Measurements from ENCODE around the gene SOX9. TPM values are rescaled to one million over a fixed set of nuclear protein-coding genes. Genes with fewer than 3 reads are reported as not detected.

Gene SOX9
- total RNA-seq, 4 donors from 2014 or later = 35.2 to 55.7 (median 42.3) TPM

GRCh38 chr17:72144101-72144500 lies 23.3 kb downstream of the SOX9 start:
- H3K27me3 ChIP-seq = no peaks in the 10 kb centered on the region
- in situ Hi-C loops (cut with MboI; ENCODE audit: low pct_ligation_motif_present in 1 of 4, low pct_unique_long_range_greater_than_20kb in 1 of 4, low sequenced_read_pairs in 3 of 4) = loop anchor here in 3 of 4 donors (25.0 kb wide), 2 partner anchors 268 to 393 kb away; no protein-coding TSS in a partner anchor
- TF ChIP-seq CTCF (IDR thresholded peaks at IDR 0.05) (no peak), POLR2A (IDR thresholded peaks at IDR 0.05) (no peak), EP300 (IDR thresholded peaks at IDR 0.05; ENCODE audit: low read depth) (no peak), POLR2AphosphoS5 (IDR thresholded peaks at IDR 0.05) (no peak)
- no peak for DNase-seq
- H3K4me1 ChIP-seq = peaks cover 0 to 11% (median 4%) of the 10 kb centered on the region in 4 donors
- WGBS, 2 donors (ENCODE audit: low coverage in 1 of 2) = 58 to 83% methylated on average over 1 to 2 of the region's 2 CpGs
- H3K27ac ChIP-seq = peak overlapping the region in 1 of 4 donors; percentile 62
- no peaks in the 10 kb centered on the region for H3K9me3 ChIP-seq
- intact Hi-C loops (cut with DNase I; ENCODE audit: low total_unique reads) = no loop called here
- H3K4me3 ChIP-seq = no peak overlapping the region
- H3K36me3 ChIP-seq = no peaks in the 10 kb centered on the region

GRCh38 chr17:72145562-72145961 lies 24.7 kb downstream of the SOX9 start:
- no peaks in the 10 kb centered on the region for H3K9me3 ChIP-seq
- H3K36me3 ChIP-seq = no peaks in the 10 kb centered on the region
- WGBS, 2 donors (ENCODE audit: low coverage in 1 of 2) = 87 to 94% methylated on average over 3 of the region's 3 CpGs
- intact Hi-C loops (cut with DNase I; ENCODE audit: low total_unique reads) (no loop called here), in situ Hi-C loops (cut with MboI; ENCODE audit: low pct_ligation_motif_present in 1 of 4, low pct_unique_long_range_greater_than_20kb in 1 of 4, low sequenced_read_pairs in 3 of 4) (loop anchor here in 3 of 4 donors (25.0 kb wide), 2 partner anchors 267 to 392 kb away; no protein-coding TSS in a partner anchor)
- no peaks in the 10 kb centered on the region for H3K27me3 ChIP-seq
- no peak overlapping the region for H3K27ac ChIP-seq
- no peak for DNase-seq
- peaks cover 0 to 11% (median 4%) of the 10 kb centered on the region in 4 donors for H3K4me1 ChIP-seq
- no peak overlapping the region for H3K4me3 ChIP-seq
- no peak for TF ChIP-seq EP300 (IDR thresholded peaks at IDR 0.05; ENCODE audit: low read depth)
- no peak for TF ChIP-seq POLR2A (IDR thresholded peaks at IDR 0.05)
- TF ChIP-seq CTCF (IDR thresholded peaks at IDR 0.05) = no peak
- TF ChIP-seq POLR2AphosphoS5 (IDR thresholded peaks at IDR 0.05) = no peak

GRCh38 chr17:72145962-72146361 lies 25.1 kb downstream of the SOX9 start:
- Histone ChIP-seq H3K9me3 (no peaks in the 10 kb centered on the region), H3K27ac (no peak overlapping the region), H3K4me3 (no peak overlapping the region), H3K27me3 (no peaks in the 10 kb centered on the region), H3K36me3 (no peaks in the 10 kb centered on the region), H3K4me1 (peaks cover 0 to 11% (median 4%) of the 10 kb centered on the region in 4 donors)
- WGBS, 2 donors (ENCODE audit: low coverage in 1 of 2) = 86 to 100% methylated on average over 2 of the region's 2 CpGs
- in situ Hi-C loops (cut with MboI; ENCODE audit: low pct_ligation_motif_present in 1 of 4, low pct_unique_long_range_greater_than_20kb in 1 of 4, low sequenced_read_pairs in 3 of 4) (loop anchor here in 3 of 4 donors (25.0 kb wide), 2 partner anchors 266 to 391 kb away; no protein-coding TSS in a partner anchor), intact Hi-C loops (cut with DNase I; ENCODE audit: low total_unique reads) (no loop called here)
- TF ChIP-seq EP300 (IDR thresholded peaks at IDR 0.05; ENCODE audit: low read depth) (no peak), POLR2A (IDR thresholded peaks at IDR 0.05) (no peak), POLR2AphosphoS5 (IDR thresholded peaks at IDR 0.05) (no peak), CTCF (IDR thresholded peaks at IDR 0.05) (no peak)
- no peak for DNase-seq

- no peak for DNase-seq
- H3K9me3 ChIP-seq = no peaks in the 10 kb centered on the region
- no peak overlapping the region for H3K4me3 ChIP-seq
- no peaks in the 10 kb centered on the region for H3K27me3 ChIP-seq
- no peak overlapping the region for H3K27ac ChIP-seq
- 60 to 72% methylated on average over 1 to 2 of the region's 2 CpGs for WGBS, 2 donors (ENCODE audit: low coverage in 1 of 2)
- H3K4me1 ChIP-seq = peaks cover 0 to 12% (median 6%) of the 10 kb centered on the region in 4 donors
- TF ChIP-seq CTCF (IDR thresholded peaks at IDR 0.05) = no peak
- no peak for TF ChIP-seq POLR2A (IDR thresholded peaks at IDR 0.05)
- no peak for TF ChIP-seq POLR2AphosphoS5 (IDR thresholded peaks at IDR 0.05)
- TF ChIP-seq EP300 (IDR thresholded peaks at IDR 0.05; ENCODE audit: low read depth) = no peak
- in situ Hi-C loops (cut with MboI; ENCODE audit: low pct_ligation_motif_present in 1 of 4, low pct_unique_long_range_greater_than_20kb in 1 of 4, low sequenced_read_pairs in 3 of 4) = loop anchor here in 3 of 4 donors (25.0 kb wide), 2 partner anchors 266 to 391 kb away; no protein-coding TSS in a partner anchor
- H3K36me3 ChIP-seq = no peaks in the 10 kb centered on the region
- intact Hi-C loops (cut with DNase I; ENCODE audit: low total_unique reads) = no loop called here
Observed at GRCh38 chr17:72146371-72146770, 25.6 kb downstream of the SOX9 start.
